ENCODE data around the gene MAP3K5. TPM values are rescaled to one million over a fixed set of nuclear protein-coding genes. Genes with fewer than 3 reads are reported as not detected.

Gene MAP3K5
- total and polyA plus RNA-seq, 2 of the 8 experiments (the other 6 are each of a cell fraction or from before 2014, with no cell fraction given) = 0.63 to 2.6 TPM

DNA sequence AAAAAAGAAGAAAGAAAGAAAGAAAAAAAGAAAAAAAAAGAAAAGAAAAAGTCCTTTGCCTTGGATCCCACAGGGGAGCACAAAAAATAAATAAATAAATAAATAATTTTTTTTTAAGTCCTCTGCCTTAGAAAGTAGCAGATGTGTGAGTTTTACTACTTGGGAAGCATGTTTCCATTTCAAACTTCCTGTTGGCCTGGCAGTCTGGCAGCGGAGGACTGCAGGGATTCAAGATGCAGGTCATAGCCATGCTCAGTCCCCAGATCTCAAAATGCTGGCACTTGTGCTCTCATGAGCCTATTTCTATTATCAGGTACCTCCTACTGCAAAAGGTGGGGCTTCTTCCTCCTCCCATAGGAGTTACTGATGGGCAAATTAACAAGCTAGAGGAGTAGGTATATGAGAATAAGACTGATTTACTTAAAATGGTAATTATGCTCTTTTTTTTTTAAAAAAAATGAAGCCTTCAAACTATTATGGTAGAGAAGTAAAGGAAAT lies 187.9 kb downstream of the MAP3K5 start:
- no peaks in the 10 kb centered on the region for H3K79me2 ChIP-seq (ENCODE audit: control insufficient read depth in 1 of 2, insufficient read depth in 2 of 2, low read length in 2 of 2)
- H2BK120ac ChIP-seq (replicated peaks; ENCODE audit: low read depth, low read length) = no peak overlapping the region
- no peaks in the 10 kb centered on the region for H3K79me1 ChIP-seq (ENCODE audit: low read depth, low read length)
- no peak overlapping the region for H2BK15ac ChIP-seq (ENCODE audit: low read length)
- H3K4ac ChIP-seq (replicated peaks; ENCODE audit: insufficient read length, low read depth, low read length) = no peak overlapping the region
- H4K8ac ChIP-seq (ENCODE audit: extremely low read depth, insufficient read depth, low read length) = no peak overlapping the region
- no peaks in the 10 kb centered on the region for H4K20me1 ChIP-seq (replicated peaks in 1 of 2; ENCODE audit: control insufficient read depth in 1 of 2, insufficient read depth in 2 of 2, low read length in 2 of 2)
- no peak overlapping the region for H2AFZ ChIP-seq (ENCODE audit: low read length)
- H3K9ac ChIP-seq (replicated peaks in 1 of 4; ENCODE audit: extremely low read depth in 1 of 4, low read depth in 3 of 4, low read length in 3 of 4) = no peak overlapping the region
- CTCF ChIA-PET (ENCODE audit: partially characterized antibody) = interaction anchor here (0.6 to 1.0 kb wide), 2 partner anchors 40 to 59 kb away, joined by 3 to 5 read pairs; no protein-coding TSS in a partner anchor
- H3K14ac ChIP-seq (ENCODE audit: insufficient read length) = no peak overlapping the region
- H3K23me2 ChIP-seq (ENCODE audit: low read depth, low read length) = no peaks in the 10 kb centered on the region
- H3K27me3 ChIP-seq (replicated peaks in 1 of 4; ENCODE audit: control insufficient read depth in 3 of 4, extremely low read depth in 1 of 4, insufficient read depth in 3 of 4, low read length in 3 of 4) = no peaks in the 10 kb centered on the region
- H3K4me2 ChIP-seq (ENCODE audit: insufficient read depth in 1 of 2, low read depth in 2 of 2, low read length in 2 of 2) = no peak overlapping the region
- H3K4me1 ChIP-seq (replicated peaks in 1 of 4; ENCODE audit: control insufficient read depth in 3 of 4, insufficient read depth in 4 of 4, low read length in 3 of 4) = no peaks in the 10 kb centered on the region; a peak in 1 of 7 replicates
- H4K5ac ChIP-seq (ENCODE audit: insufficient read length, low read depth, low read length) = no peak overlapping the region
- no peak overlapping the region for H2BK20ac ChIP-seq (ENCODE audit: low read length)
- no peak overlapping the region for H2BK12ac ChIP-seq (ENCODE audit: low read depth, low read length)
- no peak overlapping the region for H4K91ac ChIP-seq (replicated peaks; ENCODE audit: insufficient read length, low read length)
- H3K9me3 ChIP-seq (ENCODE audit: insufficient read depth in 2 of 2, low read depth in 1 of 2, low read length in 1 of 2) = no peaks in the 10 kb centered on the region
- no peak overlapping the region for H3K56ac ChIP-seq (replicated peaks; ENCODE audit: insufficient read length, low read depth, low read length)
- H3K27ac ChIP-seq (ENCODE audit: low read depth, low read length) = no peak overlapping the region
- FAIRE-seq (no peak), DNase-seq (ENCODE audit: low read depth in 1 of 2, low spot score in 2 of 2) (no peak)
- H2BK5ac ChIP-seq (ENCODE audit: low read depth, low read length) = no peak overlapping the region
- no peak overlapping the region for H3K23ac ChIP-seq (ENCODE audit: insufficient read length)
- H3K36me3 ChIP-seq (ENCODE audit: control insufficient read depth in 2 of 4, insufficient read depth in 4 of 4, low read length in 3 of 4) = no peaks in the 10 kb centered on the region
- POLR2A ChIA-PET (ENCODE audit: partially characterized antibody) = no interaction called here
- no peak overlapping the region for H3K4me3 ChIP-seq (ENCODE audit: extremely low read depth in 1 of 4, insufficient read depth in 2 of 4, low read depth in 3 of 4, low read length in 4 of 4)
- WGBS, 2 experiments (ENCODE audit: extremely low coverage in 1 of 2, insufficient coverage in 1 of 2, insufficient read length in 1 of 2, insufficient replicate concordance in 2 of 2, low coverage in 1 of 2, low lambda C conversion rate in 2 of 2, missing lambda C conversion rate in 1 of 2) = 89% methylated on average over 1 of the region's 1 CpG; no CpG with 5 or more reads in 1 of the 2 experiments
- no peak overlapping the region for H3K18ac ChIP-seq (ENCODE audit: extremely low read depth, low read length)
- H2AK5ac ChIP-seq (ENCODE audit: low read depth, low read length) = no peak overlapping the region
- no peak for TF ChIP-seq RAD21 (IDR thresholded peaks at IDR 0.05 in 1 of 2, conservative IDR thresholded peaks at IDR 0.05 in 1 of 2; ENCODE audit: low read depth in 2 of 2, low read length in 2 of 2)

All from H1 (cell line).